Measurements from ENCODE around the gene NTRK3.

Gene NTRK3

GRCh38 chr15:87817553-87817952 lies 439.0 kb downstream of the NTRK3 start:
- TF ChIP-seq FOXK2 (IDR thresholded peaks at IDR 0.05): no peak
- TF ChIP-seq BHLHE40 (IDR thresholded peaks at IDR 0.05; ENCODE audit: borderline replicate concordance): no peak
- TF ChIP-seq SP1 (IDR thresholded peaks at IDR 0.05): no peak
- no peak for TF ChIP-seq NFRKB (IDR thresholded peaks at IDR 0.05)
- no peak for TF ChIP-seq L3MBTL2 (conservative IDR thresholded peaks at IDR 0.05)
- TF ChIP-seq ZNF384 (IDR thresholded peaks at IDR 0.05): no peak
- TF ChIP-seq PKNOX1 (IDR thresholded peaks at IDR 0.05): no peak
- TF ChIP-seq TARDBP (IDR thresholded peaks at IDR 0.05): no peak
- no peak for TF ChIP-seq FOXA1 (IDR thresholded peaks at IDR 0.05)
- no peak for TF ChIP-seq FOXM1 (IDR thresholded peaks at IDR 0.05; ENCODE audit: borderline replicate concordance)
- no peak for TF ChIP-seq ELF4 (IDR thresholded peaks at IDR 0.05)
- TF ChIP-seq HDGF (IDR thresholded peaks at IDR 0.05; ENCODE audit: borderline replicate concordance): no peak
- ChIA-PET POLR2A (no interaction called here), CTCF (no interaction called here)
- no peak for DNase-seq (ENCODE audit: extremely low spot score)

GRCh38 chr15:87816811-87817210 lies 439.7 kb downstream of the NTRK3 start:
- POLR2A ChIA-PET: no interaction called here
- no peak for TF ChIP-seq BHLHE40 (IDR thresholded peaks at IDR 0.05; ENCODE audit: borderline replicate concordance)
- TF ChIP-seq NFRKB (IDR thresholded peaks at IDR 0.05): no peak
- TF ChIP-seq L3MBTL2 (conservative IDR thresholded peaks at IDR 0.05): no peak
- TF ChIP-seq LEF1 (IDR thresholded peaks at IDR 0.05; ENCODE audit: borderline replicate concordance): no peak
- TF ChIP-seq ELF4 (IDR thresholded peaks at IDR 0.05): no peak
- TF ChIP-seq SP1 (IDR thresholded peaks at IDR 0.05): no peak
- TF ChIP-seq FOXM1 (IDR thresholded peaks at IDR 0.05; ENCODE audit: borderline replicate concordance): no peak
- TF ChIP-seq FOXK2 (IDR thresholded peaks at IDR 0.05): no peak
- no peak for TF ChIP-seq HDGF (IDR thresholded peaks at IDR 0.05; ENCODE audit: borderline replicate concordance)
- no peak for TF ChIP-seq CTBP1 (IDR thresholded peaks at IDR 0.05; ENCODE audit: borderline replicate concordance)
- no peak for TF ChIP-seq ZNF384 (IDR thresholded peaks at IDR 0.05)
- TF ChIP-seq SUZ12 (IDR thresholded peaks at IDR 0.05): no peak
- no peak for TF ChIP-seq PKNOX1 (IDR thresholded peaks at IDR 0.05)
- no peak for TF ChIP-seq ARNT (IDR thresholded peaks at IDR 0.05)
- TF ChIP-seq FOXA1 (IDR thresholded peaks at IDR 0.05): no peak
- no peak for TF ChIP-seq TARDBP (IDR thresholded peaks at IDR 0.05)
- no peak for DNase-seq (ENCODE audit: extremely low spot score)
- CTCF ChIA-PET: no interaction called here

GRCh38 chr15:87816016-87816415 lies 440.5 kb downstream of the NTRK3 start:
- POLR2A ChIA-PET: no interaction called here
- no peak for DNase-seq (ENCODE audit: extremely low spot score)

More at GRCh38 chr15:87816016-87816415, 440.5 kb downstream of the NTRK3 start:
- CTCF ChIA-PET: no interaction called here
- TF ChIP-seq PKNOX1 (IDR thresholded peaks at IDR 0.05): no peak
- TF ChIP-seq FOXM1 (IDR thresholded peaks at IDR 0.05; ENCODE audit: borderline replicate concordance): no peak
- TF ChIP-seq L3MBTL2 (conservative IDR thresholded peaks at IDR 0.05): no peak
- no peak for TF ChIP-seq ZNF384 (IDR thresholded peaks at IDR 0.05)
- TF ChIP-seq ARNT (IDR thresholded peaks at IDR 0.05): no peak
- TF ChIP-seq ELF4 (IDR thresholded peaks at IDR 0.05): no peak
- no peak for TF ChIP-seq FOXA1 (IDR thresholded peaks at IDR 0.05)
- no peak for TF ChIP-seq SP1 (IDR thresholded peaks at IDR 0.05)
- no peak for TF ChIP-seq NFRKB (IDR thresholded peaks at IDR 0.05)
- no peak for TF ChIP-seq TARDBP (IDR thresholded peaks at IDR 0.05)

Measured in HEK293T (cell line).